OCI-LY7 (cell line): ENCODE data around the gene SUFU.

Experiments used
- EZH2phosphoT487 ChIP-seq: fragments of 200-600 bp; sonication (generic); IDR thresholded peaks from 2 replicates; pipeline ENCODE4 v1.6.1; 2018; ENCODE audit warnings: low read depth, borderline replicate concordance, mild to moderate bottlenecking, mixed run types, antibody characterized with exemption, low read length, moderate library complexity, mixed read lengths
- TF ChIP-seq, protein P1 (sequence below): fragments of 200-600 bp; sonication (generic); conservative IDR thresholded peaks from 2 replicates; pipeline ENCODE4 v1.5.1; 2014; ENCODE audit warnings: mild to moderate bottlenecking, antibody characterized with exemption, low read length, moderate library complexity, mixed read lengths

DNA sequence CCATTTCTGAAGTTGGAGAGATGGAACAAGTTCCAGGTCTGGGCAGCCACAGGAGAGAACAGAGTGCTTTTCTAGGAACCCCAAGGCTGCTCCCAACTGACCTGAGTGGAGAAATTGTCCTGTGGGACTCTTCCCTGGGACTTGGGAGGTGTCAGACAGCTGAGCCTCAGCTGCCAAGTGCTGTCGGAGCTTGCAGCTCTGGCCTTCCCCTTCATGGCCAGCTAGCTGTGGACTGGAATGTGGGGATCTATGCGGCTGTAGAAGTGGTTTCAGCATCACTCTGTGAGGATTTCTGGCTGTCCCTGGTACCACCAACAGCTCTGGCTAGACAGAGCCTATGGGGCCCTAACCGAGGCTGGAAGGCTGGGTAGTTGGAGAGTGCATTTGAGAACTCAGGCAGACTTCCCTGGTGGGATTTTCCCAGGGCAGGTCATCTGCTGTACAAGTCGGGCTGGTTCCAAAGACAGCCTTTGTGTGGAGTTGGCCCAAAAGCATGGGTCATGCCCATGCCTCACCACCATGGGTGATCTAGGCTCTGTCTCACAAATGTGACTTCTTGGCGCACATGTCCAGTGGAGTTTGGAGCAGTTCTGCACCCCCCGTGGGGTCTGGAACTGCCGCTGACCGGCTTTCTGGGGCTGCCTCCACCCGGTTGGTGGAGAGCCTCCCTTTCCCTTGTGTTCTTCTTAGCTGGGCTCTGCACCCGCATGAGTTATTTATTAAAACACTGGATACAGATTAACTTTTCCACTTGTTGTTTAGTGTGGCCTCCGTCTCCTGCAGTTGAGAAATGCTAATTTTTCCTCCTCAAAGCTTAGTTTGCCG, 10.9 kb downstream of the SUFU start:
- TF ChIP-seq, protein P1, sequence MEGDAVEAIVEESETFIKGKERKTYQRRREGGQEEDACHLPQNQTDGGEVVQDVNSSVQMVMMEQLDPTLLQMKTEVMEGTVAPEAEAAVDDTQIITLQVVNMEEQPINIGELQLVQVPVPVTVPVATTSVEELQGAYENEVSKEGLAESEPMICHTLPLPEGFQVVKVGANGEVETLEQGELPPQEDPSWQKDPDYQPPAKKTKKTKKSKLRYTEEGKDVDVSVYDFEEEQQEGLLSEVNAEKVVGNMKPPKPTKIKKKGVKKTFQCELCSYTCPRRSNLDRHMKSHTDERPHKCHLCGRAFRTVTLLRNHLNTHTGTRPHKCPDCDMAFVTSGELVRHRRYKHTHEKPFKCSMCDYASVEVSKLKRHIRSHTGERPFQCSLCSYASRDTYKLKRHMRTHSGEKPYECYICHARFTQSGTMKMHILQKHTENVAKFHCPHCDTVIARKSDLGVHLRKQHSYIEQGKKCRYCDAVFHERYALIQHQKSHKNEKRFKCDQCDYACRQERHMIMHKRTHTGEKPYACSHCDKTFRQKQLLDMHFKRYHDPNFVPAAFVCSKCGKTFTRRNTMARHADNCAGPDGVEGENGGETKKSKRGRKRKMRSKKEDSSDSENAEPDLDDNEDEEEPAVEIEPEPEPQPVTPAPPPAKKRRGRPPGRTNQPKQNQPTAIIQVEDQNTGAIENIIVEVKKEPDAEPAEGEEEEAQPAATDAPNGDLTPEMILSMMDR, result no peak
- no peak for TF ChIP-seq EZH2phosphoT487
